Left ventricle myocardium inferior (tissue), 1 donor: ENCODE data around the gene THSD7A. TPM values are rescaled to one million over a fixed set of nuclear protein-coding genes. Genes with fewer than 3 reads are reported as not detected.

Experiments
- DNase-seq: peaks from one replicate; pipeline ENCODE4 v3.0.0-alpha.2; 2020
- H3K27ac ChIP-seq: fragments of 200-600 bp; replicated peaks from 2 replicates; pipeline ENCODE4 v1.8.0; 2021
- H3K27me3 ChIP-seq: fragments of 200-600 bp; 2 replicates; pipeline ENCODE4 v1.8.0; 2021; ENCODE audit warnings: low read depth
- H3K36me3 ChIP-seq: fragments of 200-600 bp; 2 replicates; pipeline ENCODE4 v1.8.0; 2021
- H3K4me1 ChIP-seq: fragments of 200-600 bp; 2 replicates; pipeline ENCODE4 v1.8.0; 2021
- H3K4me3 ChIP-seq: fragments of 200-600 bp; 2 replicates; pipeline ENCODE4 v1.8.0; 2021; ENCODE audit warnings: mild to moderate bottlenecking, moderate library complexity
- H3K9me3 ChIP-seq: fragments of 200-600 bp; replicated peaks from 2 replicates; pipeline ENCODE4 v1.8.0; 2021
- CTCF ChIP-seq: fragments of 200-600 bp; IDR thresholded peaks from 2 replicates; pipeline ENCODE4 v1.8.0; 2021; ENCODE audit warnings: antibody characterized with exemption, mild to moderate bottlenecking, borderline replicate concordance
- intact Hi-C: fragments of 100-400 bp; cut with micrococcal nuclease; formaldehyde crosslinking; loops from one replicate; pipeline ENCODE4 v1.11.0; 2022
- total RNA-seq: library from RNA; stranded (reverse); fragmentation: NEBNext Ultra II Directional; extraction: Animal tissue kit (Norgen Biotek cat#: 25700); gene quantifications from one replicate; pipeline ENCODE4 v1.2.1, GENCODE V29; 2021
- donor health status: DM: no; HTN: yes; CAD: no; lungs with severe emphysema.

Gene THSD7A
- total RNA-seq, 1 donor from 2014 or later = 1.6 TPM

DNA sequence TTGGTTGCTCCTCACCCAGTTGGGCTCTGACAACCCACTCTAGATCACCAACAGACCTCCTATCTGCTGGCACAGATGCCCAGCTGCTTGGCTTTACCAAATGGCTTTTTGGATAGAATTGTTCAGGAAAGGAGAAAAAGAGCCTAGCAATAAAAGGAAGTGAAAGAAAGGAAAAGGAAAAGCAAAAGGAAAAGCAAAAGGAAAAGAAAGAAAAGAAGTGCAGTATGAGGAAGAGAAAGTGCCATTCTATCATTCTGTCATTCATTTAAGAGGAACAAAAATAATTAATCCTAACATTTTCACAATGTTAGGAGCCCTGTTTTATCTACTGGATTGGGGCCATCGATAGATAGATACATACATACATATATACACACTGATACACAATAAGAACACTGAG is 353.6 kb downstream of the THSD7A start:
- no peak overlapping the region for H3K4me3 ChIP-seq
- H3K4me1 ChIP-seq = no peaks in the 10 kb centered on the region
- no peak overlapping the region for H3K27ac ChIP-seq
- H3K36me3 ChIP-seq = no peaks in the 10 kb centered on the region
- DNase-seq = no peak
- no peaks in the 10 kb centered on the region for H3K27me3 ChIP-seq
- TF ChIP-seq CTCF = no peak
- intact Hi-C loops = no loop called here
- H3K9me3 ChIP-seq = no peaks in the 10 kb centered on the region

- Histone ChIP-seq H3K27ac (no peak overlapping the region), H3K9me3 (no peaks in the 10 kb centered on the region), H3K4me1 (no peaks in the 10 kb centered on the region), H3K4me3 (no peak overlapping the region), H3K27me3 (no peaks in the 10 kb centered on the region), H3K36me3 (no peaks in the 10 kb centered on the region)
- no peak for TF ChIP-seq CTCF
- DNase-seq = no peak
- intact Hi-C loops = no loop called here
Measured at GRCh38 chr7:11474902-11475585, 357.0 kb downstream of the THSD7A start.

DNA sequence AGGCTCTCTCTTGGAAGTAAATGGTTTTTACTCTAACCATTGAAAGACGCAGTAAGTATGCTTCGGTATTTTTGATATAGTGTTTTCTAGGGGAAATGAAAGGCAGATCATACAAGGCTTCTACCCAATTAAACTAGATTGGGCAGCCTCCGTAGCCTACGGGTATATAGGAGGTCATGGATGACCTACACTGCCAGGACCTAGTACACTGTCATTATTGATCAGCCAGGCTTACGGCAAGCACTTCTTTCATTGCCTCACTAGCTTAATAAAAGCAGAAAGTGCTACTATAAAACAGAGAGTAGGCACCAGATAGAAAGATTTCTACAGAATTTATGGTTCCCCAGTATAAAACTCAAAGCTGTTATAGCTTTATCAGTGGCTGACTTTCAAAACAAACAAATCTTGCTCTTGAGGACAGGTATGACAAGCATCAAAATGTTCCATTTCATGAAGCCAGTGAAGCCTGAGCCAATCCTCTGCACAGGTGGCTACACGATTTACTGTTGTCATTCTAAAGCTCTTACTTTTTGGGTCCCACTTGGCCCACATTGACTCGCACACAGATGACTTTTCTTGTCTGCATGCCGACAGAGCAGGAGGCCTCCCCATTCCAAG is 358.1 kb downstream of the THSD7A start:
- no peak for DNase-seq
- H3K9me3 ChIP-seq = no peaks in the 10 kb centered on the region
- no peaks in the 10 kb centered on the region for H3K27me3 ChIP-seq
- no peaks in the 10 kb centered on the region for H3K36me3 ChIP-seq
- no peak overlapping the region for H3K27ac ChIP-seq
- intact Hi-C loops = no loop called here
- H3K4me3 ChIP-seq = no peak overlapping the region
- H3K4me1 ChIP-seq = no peaks in the 10 kb centered on the region
- no peak for TF ChIP-seq CTCF

DNA sequence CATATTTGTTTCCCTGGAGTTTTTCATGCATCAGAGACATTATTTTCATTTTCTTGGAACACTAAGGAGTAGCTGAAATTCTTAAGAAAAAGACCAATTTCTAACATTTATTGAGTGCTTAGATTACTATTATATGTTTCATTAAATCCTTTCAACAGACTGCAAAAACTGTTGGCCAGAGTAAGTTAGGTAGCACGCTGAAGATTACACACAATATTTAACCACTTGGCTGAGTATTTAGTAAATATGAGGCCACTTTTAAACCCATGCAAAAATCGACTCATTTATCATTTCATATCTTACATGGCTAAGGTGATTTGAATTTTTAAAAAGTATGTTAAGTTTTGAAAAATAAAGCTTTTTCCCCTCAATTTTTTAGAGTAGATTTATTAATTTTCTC is 358.8 kb downstream of the THSD7A start:
- Histone ChIP-seq H3K4me3 (no peak overlapping the region), H3K36me3 (no peaks in the 10 kb centered on the region), H3K9me3 (no peaks in the 10 kb centered on the region), H3K4me1 (no peaks in the 10 kb centered on the region), H3K27me3 (no peaks in the 10 kb centered on the region), H3K27ac (no peak overlapping the region)
- intact Hi-C loops = no loop called here
- DNase-seq = no peak
- no peak for TF ChIP-seq CTCF

DNA sequence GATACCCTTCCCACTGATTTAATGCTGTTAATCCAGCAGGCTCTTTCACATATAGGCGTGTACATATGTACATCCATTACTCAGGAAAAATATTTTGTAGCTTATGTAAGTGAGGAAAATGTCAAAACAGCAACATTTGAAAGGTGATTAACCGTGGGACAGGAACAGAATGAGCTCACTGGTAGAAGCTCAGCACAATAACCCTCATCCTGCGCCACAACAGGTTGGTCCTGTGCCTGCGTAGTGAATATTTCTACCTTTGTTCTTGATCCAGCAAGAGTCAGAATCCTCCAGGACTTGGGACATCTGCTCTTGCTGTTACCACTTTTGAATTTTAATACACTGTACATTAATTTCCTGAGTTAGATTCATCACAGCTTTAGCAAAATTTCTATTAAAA is 359.4 kb downstream of the THSD7A start:
- Histone ChIP-seq H3K36me3 (no peaks in the 10 kb centered on the region), H3K27ac (no peak overlapping the region), H3K9me3 (no peaks in the 10 kb centered on the region), H3K4me1 (no peaks in the 10 kb centered on the region), H3K4me3 (no peak overlapping the region), H3K27me3 (no peaks in the 10 kb centered on the region)
- DNase-seq = no peak
- no peak for TF ChIP-seq CTCF
- intact Hi-C loops = no loop called here
